Measurements from ENCODE around the gene EXOC6. TPM values are rescaled to one million over a fixed set of nuclear protein-coding genes. Genes with fewer than 3 reads are reported as not detected.

EXOC6 gene
- polyA plus RNA-seq, 1 experiment = 23.8 TPM

GRCh38 chr10:92829042-92829785 is 19.1 kb upstream of the EXOC6 start:
- CTCF ChIA-PET = interaction anchor here (0.6 to 1.8 kb wide), 2 partner anchors 14 to 255 kb away, joined by 3 to 4 read pairs; partner anchors contain the start of gene IDE
- POLR2A ChIA-PET = no interaction called here
- Histone ChIP-seq H3K36me3 (ENCODE audit: control insufficient read depth, insufficient read depth, low read length) (no peaks in the 10 kb centered on the region), H3K4me3 (ENCODE audit: low read depth, low read length) (no peak overlapping the region), H3K27me3 (ENCODE audit: control insufficient read depth, insufficient read depth, low read length) (no peaks in the 10 kb centered on the region)
- DNase-seq (ENCODE audit: low read depth) = no peak
- TF ChIP-seq, protein P1, sequence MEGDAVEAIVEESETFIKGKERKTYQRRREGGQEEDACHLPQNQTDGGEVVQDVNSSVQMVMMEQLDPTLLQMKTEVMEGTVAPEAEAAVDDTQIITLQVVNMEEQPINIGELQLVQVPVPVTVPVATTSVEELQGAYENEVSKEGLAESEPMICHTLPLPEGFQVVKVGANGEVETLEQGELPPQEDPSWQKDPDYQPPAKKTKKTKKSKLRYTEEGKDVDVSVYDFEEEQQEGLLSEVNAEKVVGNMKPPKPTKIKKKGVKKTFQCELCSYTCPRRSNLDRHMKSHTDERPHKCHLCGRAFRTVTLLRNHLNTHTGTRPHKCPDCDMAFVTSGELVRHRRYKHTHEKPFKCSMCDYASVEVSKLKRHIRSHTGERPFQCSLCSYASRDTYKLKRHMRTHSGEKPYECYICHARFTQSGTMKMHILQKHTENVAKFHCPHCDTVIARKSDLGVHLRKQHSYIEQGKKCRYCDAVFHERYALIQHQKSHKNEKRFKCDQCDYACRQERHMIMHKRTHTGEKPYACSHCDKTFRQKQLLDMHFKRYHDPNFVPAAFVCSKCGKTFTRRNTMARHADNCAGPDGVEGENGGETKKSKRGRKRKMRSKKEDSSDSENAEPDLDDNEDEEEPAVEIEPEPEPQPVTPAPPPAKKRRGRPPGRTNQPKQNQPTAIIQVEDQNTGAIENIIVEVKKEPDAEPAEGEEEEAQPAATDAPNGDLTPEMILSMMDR (IDR thresholded peaks at IDR 0.05; ENCODE audit: insufficient read depth, low read depth, low read length) = no peak

DNA sequence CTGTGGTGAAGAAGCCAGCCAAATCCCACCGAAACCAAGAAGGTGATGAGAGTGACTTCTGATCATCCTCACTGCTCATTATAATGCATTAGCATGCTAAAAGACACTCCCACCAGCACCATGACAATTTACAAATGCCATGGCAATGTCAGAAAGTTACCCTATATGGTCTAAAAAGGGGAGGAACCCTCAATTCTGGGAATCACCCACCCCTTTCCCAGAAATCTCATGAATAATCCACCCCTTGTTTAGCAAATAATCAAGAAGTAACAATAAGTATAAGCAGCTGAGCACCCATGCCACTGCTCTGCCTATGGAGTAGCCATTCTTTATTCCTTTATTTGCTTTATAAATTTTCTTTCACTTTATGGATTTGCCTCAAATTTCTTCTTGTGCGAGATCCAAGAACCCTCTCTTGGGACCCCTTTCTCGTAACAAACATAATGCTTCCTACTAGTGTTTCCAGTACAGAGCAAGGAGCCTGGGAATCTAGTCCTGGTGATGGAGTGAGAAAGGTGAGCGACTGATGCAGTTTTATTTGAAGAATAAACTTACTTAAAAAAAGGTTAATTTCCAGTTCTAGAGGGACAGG is 18.4 kb upstream of the EXOC6 start:
- POLR2A ChIA-PET = no interaction called here
- H3K27me3 ChIP-seq (ENCODE audit: control insufficient read depth, insufficient read depth, low read length) = no peaks in the 10 kb centered on the region
- CTCF ChIA-PET = interaction anchor here (0.6 kb wide), 1 partner anchor 256 kb away, joined by 3 read pairs; the partner anchor contains the start of gene IDE
- no peaks in the 10 kb centered on the region for H3K36me3 ChIP-seq (ENCODE audit: control insufficient read depth, insufficient read depth, low read length)
- TF ChIP-seq, protein P1 (IDR thresholded peaks at IDR 0.05; ENCODE audit: insufficient read depth, low read depth, low read length) = no peak
- no peak overlapping the region for H3K4me3 ChIP-seq (ENCODE audit: low read depth, low read length)
- DNase-seq (ENCODE audit: low read depth) = no peak

- no peak for DNase-seq (ENCODE audit: low read depth)
- Histone ChIP-seq H3K4me3 (ENCODE audit: low read depth, low read length) (no peak overlapping the region), H3K27me3 (ENCODE audit: control insufficient read depth, insufficient read depth, low read length) (no peaks in the 10 kb centered on the region), H3K36me3 (ENCODE audit: control insufficient read depth, insufficient read depth, low read length) (no peaks in the 10 kb centered on the region)
- POLR2A ChIA-PET = no interaction called here
- CTCF ChIA-PET = no interaction called here
- TF ChIP-seq, protein P1 (IDR thresholded peaks at IDR 0.05; ENCODE audit: insufficient read depth, low read depth, low read length) = no peak
Observed at GRCh38 chr10:92830478-92831389, 17.6 kb upstream of the EXOC6 start.

- POLR2A ChIA-PET = no interaction called here
- TF ChIP-seq, protein P1 (IDR thresholded peaks at IDR 0.05; ENCODE audit: insufficient read depth, low read depth, low read length) = no peak
- H3K36me3 ChIP-seq (ENCODE audit: control insufficient read depth, insufficient read depth, low read length) = no peaks in the 10 kb centered on the region
- no peak overlapping the region for H3K4me3 ChIP-seq (ENCODE audit: low read depth, low read length)
- CTCF ChIA-PET = no interaction called here
- no peak for DNase-seq (ENCODE audit: low read depth)
- no peaks in the 10 kb centered on the region for H3K27me3 ChIP-seq (ENCODE audit: control insufficient read depth, insufficient read depth, low read length)
Observed at GRCh38 chr10:92832121-92832520, 16.2 kb upstream of the EXOC6 start.

All from BJ (cell line).